T-cell (primary cell): ENCODE measurements around the gene RASSF8. TPM values are rescaled to one million over a fixed set of nuclear protein-coding genes. Genes with fewer than 3 reads are reported as not detected.

Experiments used
- ATAC-seq, 4 experiments: fragments of 200-7000 bp in 3 of 4; fragments of 150-1000 bp in 1 of 4; cut with Tn5 transposase; replicated peaks in 1 of 4; 1 replicate in 3 of 4; 2 replicates in 1 of 4; pipeline ENCODE4 v1.10.0; 2021; ENCODE audit warnings: moderate library complexity in 3 of 4, mild to moderate bottlenecking in 2 of 4, moderate number of reproducible peaks in 1 of 4
- CTCF ChIA-PET, 2 donors: fragments of 300-600 bp; sonication (Branson Sonifier 250); formaldehyde crosslinking; loops; one replicate each; lab custom pipeline; 2022; ENCODE audit warnings: antibody characterized with exemption in 2 of 2; lab: Charles Lee
- POLR2A ChIA-PET, 2 donors: fragments of 300-600 bp; sonication (Branson Sonifier 250); formaldehyde crosslinking; loops; one replicate each; lab custom pipeline; 2022; ENCODE audit warnings: antibody characterized with exemption in 2 of 2; lab: Charles Lee
- DNase-seq, 35 experiments: peaks; one replicate each; pipeline versions ENCODE4 v3.0.0 to v3.0.0-alpha.2; 2013 to 2023
- H3K27ac ChIP-seq: one replicate; pipeline ENCODE4 v1.5.1; 2013; ENCODE audit warnings: low read length
- H3K27me3 ChIP-seq, 2 experiments: replicated peaks in 1 of 2; 1 replicate in 1 of 2; 2 replicates in 1 of 2; pipeline versions ENCODE4 v1.6.1 to v1.7.0; 2013; ENCODE audit warnings: low read length in 1 of 2, mixed read lengths in 1 of 2; ENCODE audit not compliant: control insufficient read depth in 2 of 2, insufficient read depth in 2 of 2; ENCODE audit errors: extremely low read depth in 1 of 2
- H3K36me3 ChIP-seq, 2 donors: 1 replicate in 1 of 2; 2 replicates in 1 of 2; pipeline versions ENCODE4 v1.6.1 to v1.7.0; 2013; ENCODE audit warnings: low read length in 1 of 2; ENCODE audit not compliant: control insufficient read depth in 2 of 2, insufficient read depth in 1 of 2; ENCODE audit errors: extremely low read depth in 1 of 2
- H3K4me1 ChIP-seq, 2 experiments: 1 replicate in 1 of 2; 2 replicates in 1 of 2; pipeline versions ENCODE4 v1.6.1 to v1.7.0; 2013; ENCODE audit warnings: low read length in 2 of 2, mixed read lengths in 1 of 2; ENCODE audit not compliant: insufficient read depth in 2 of 2, control insufficient read depth in 1 of 2; ENCODE audit errors: extremely low read depth in 1 of 2
- H3K4me3 ChIP-seq, 2 donors: 1 replicate in 1 of 2; 2 replicates in 1 of 2; pipeline versions ENCODE4 v1.5.1 to v1.7.0; 2013; ENCODE audit warnings: mild to moderate bottlenecking in 2 of 2, low read length in 1 of 2, moderate library complexity in 1 of 2; ENCODE audit not compliant: control insufficient read depth in 1 of 2; ENCODE audit errors: extremely low read depth in 1 of 2
- H3K9me3 ChIP-seq: 2 replicates; pipeline ENCODE4 v1.7.0; 2013
- H3K27ac Mint-ChIP-seq, 2 donors: one replicate each; pipeline ENCODE4 v1.8.0; 2020 to 2021; ENCODE audit warnings: mild to moderate bottlenecking in 2 of 2, mixed read lengths in 2 of 2
- H3K27me3 Mint-ChIP-seq, 2 donors: one replicate each; pipeline ENCODE4 v1.8.0; 2021 to 2022; ENCODE audit warnings: mixed read lengths in 2 of 2
- H3K36me3 Mint-ChIP-seq: one replicate; pipeline ENCODE4 v1.8.0; 2021; ENCODE audit warnings: mixed read lengths
- H3K4me1 Mint-ChIP-seq, 3 donors: one replicate each; pipeline ENCODE4 v1.8.0; 2020 to 2022; ENCODE audit warnings: mixed read lengths in 3 of 3, mild to moderate bottlenecking in 1 of 3
- H3K4me3 Mint-ChIP-seq, 3 donors: one replicate each; pipeline ENCODE4 v1.8.0; 2020 to 2022; ENCODE audit warnings: mild to moderate bottlenecking in 3 of 3, mixed read lengths in 3 of 3, moderate library complexity in 3 of 3
- H3K9me3 Mint-ChIP-seq, 3 donors: one replicate each; pipeline ENCODE4 v1.8.0; 2020 to 2022; ENCODE audit warnings: mixed read lengths in 3 of 3
- WGBS: methylation state at CpG from one replicate; pipeline ENCODE4 v1.1.5; 2013; ENCODE audit warnings: missing lambda C conversion rate; ENCODE audit not compliant: insufficient coverage; 5-methylcytosine and 5-hydroxymethylcytosine counted together
- total RNA-seq, 35 experiments: library from RNA in 6 of 35; stranded (reverse) in 6 of 35; fragments of 120-200 nt in 1 of 35; gene quantifications; one replicate each; pipeline versions ENCODE4 v1.2.1 to v1.2.4 and lab custom pipeline; 2013 to 2026

The RASSF8 gene
- total RNA-seq, 5 donors from 2014 or later (not counting 1 experiment from before 2014, with no cell fraction given): 0.50 to 0.98 (median 0.73) TPM; not detected in 1

DNA sequence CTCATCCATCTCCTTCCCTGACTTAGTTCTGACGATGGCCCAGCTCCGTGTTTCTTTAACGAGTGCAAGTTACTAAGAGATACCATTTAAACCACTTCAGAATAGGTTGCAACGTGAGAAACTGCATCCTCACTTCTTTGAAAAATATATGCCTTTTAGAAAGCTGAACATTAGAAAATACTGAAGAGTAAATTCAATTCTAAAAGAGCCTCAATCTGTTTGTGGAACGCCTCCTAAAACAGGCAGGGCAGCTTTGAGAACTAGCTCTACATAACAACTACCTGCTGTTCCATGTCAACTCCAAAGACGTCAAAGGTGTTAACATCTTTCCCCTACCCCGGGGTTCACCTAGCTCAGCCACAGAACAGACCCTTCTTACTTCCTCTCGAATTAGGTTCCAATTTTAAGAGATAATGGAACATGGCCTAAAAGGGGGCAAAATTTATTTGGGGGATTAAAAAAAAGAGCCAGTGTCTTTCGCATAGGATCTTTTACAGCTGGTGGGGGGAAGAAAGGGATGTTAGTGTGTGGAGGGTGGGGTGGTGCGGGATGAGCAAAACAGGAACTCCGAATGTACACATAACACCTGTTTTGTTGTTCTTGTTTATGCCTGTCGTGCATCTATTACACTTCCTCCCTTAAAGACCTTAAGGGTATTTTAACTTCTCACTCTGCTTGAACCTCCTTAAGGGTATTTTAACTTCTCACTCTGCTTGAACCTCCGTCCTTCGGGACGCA lies 163.0 kb downstream of the RASSF8 start:
- H3K27ac ChIP-seq: no peak overlapping the region
- H3K9me3 ChIP-seq: no peaks in the 10 kb centered on the region
- H3K27ac Mint-ChIP-seq: no peak overlapping the region
- ATAC-seq (no peak), DNase-seq (peak in 1 of 35 experiments; percentile 15)
- WGBS: 37% methylated on average over 5 of the region's 15 CpGs
- peaks cover 53 to 70% of the 10 kb centered on the region in 2 donors for H3K27me3 Mint-ChIP-seq
- ChIA-PET POLR2A (no interaction called here), CTCF (interaction anchor here (0.5 to 1.4 kb wide), 3 partner anchors 14 to 1185 kb away, joined by 3 to 4 read pairs (median 3); no protein-coding TSS in a partner anchor)
- H3K27me3 ChIP-seq: peaks cover 34 to 38% of the 10 kb centered on the region in 2 experiments
- no peaks in the 10 kb centered on the region for H3K36me3 ChIP-seq
- no peaks in the 10 kb centered on the region for H3K36me3 Mint-ChIP-seq
- H3K4me1 Mint-ChIP-seq: peaks cover 25 to 39% (median 34%) of the 10 kb centered on the region in 3 donors
- peak overlapping the region; percentile 54 to 82 (median 66) for H3K4me3 Mint-ChIP-seq
- H3K4me1 ChIP-seq: peaks cover 18 to 37% of the 10 kb centered on the region in 2 experiments
- H3K4me3 ChIP-seq: peak overlapping the region in 1 of 2 donors; percentile 78
- H3K9me3 Mint-ChIP-seq: no peaks in the 10 kb centered on the region

DNA sequence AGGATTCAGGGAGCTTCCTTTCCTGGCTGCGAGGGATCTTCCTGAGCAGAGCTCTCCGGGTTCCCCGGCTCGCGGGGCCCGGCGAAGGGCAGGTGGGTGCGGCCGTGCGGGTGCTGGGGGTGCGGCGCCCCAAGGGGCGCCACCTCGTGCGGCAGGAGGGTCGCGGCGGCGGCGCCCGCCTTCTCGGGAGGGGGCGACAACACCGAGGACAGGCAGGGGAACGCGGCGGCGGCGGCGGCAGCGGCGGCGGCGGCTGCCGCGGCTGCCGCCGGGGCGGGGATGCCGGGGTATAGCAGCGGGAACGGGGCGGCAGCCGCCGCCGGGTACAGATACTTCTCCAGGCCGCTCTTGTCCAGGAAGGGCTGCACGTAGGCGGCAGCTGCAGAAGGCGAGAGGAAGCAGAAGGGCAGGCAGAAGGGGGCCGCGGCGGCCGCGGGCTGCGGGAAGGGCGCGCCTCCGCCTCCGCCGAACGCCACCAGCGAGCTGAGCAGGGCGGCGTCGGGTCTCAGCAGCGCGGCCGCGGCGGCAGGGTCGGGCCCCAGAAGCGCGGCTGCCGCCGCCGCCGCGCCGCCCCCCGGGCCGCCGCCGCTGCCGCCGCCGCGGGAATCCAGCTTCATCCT lies 163.7 kb downstream of the RASSF8 start:
- peak overlapping the region; percentile 32 to 88 for H3K4me3 ChIP-seq
- ATAC-seq: peak; percentile 62 to 78 (median 70)
- peaks cover 38 to 41% of the 10 kb centered on the region in 2 experiments for H3K27me3 ChIP-seq
- CTCF ChIA-PET: interaction anchor here (0.6 to 1.4 kb wide), 3 partner anchors 13 to 27 kb away, joined by 3 to 5 read pairs (median 4); no protein-coding TSS in a partner anchor
- Mint-ChIP-seq H3K9me3 (no peaks in the 10 kb centered on the region), H3K36me3 (no peaks in the 10 kb centered on the region), H3K27me3 (peaks cover 52 to 72% of the 10 kb centered on the region in 2 donors), H3K27ac (no peak overlapping the region), H3K4me3 (peak overlapping the region; percentile 54 to 82 (median 61)), H3K4me1 (peaks cover 25 to 45% (median 40%) of the 10 kb centered on the region in 3 donors)
- DNase-seq: peak in 12 of 35 experiments; percentile 3 to 49 (median 20)
- POLR2A ChIA-PET: no interaction called here
- peaks cover 21 to 39% of the 10 kb centered on the region in 2 experiments for H3K4me1 ChIP-seq
- under 1% methylated on average over 88 of the region's 88 CpGs for WGBS
- H3K36me3 ChIP-seq: no peaks in the 10 kb centered on the region
- no peaks in the 10 kb centered on the region for H3K9me3 ChIP-seq
- H3K27ac ChIP-seq: no peak overlapping the region

DNA sequence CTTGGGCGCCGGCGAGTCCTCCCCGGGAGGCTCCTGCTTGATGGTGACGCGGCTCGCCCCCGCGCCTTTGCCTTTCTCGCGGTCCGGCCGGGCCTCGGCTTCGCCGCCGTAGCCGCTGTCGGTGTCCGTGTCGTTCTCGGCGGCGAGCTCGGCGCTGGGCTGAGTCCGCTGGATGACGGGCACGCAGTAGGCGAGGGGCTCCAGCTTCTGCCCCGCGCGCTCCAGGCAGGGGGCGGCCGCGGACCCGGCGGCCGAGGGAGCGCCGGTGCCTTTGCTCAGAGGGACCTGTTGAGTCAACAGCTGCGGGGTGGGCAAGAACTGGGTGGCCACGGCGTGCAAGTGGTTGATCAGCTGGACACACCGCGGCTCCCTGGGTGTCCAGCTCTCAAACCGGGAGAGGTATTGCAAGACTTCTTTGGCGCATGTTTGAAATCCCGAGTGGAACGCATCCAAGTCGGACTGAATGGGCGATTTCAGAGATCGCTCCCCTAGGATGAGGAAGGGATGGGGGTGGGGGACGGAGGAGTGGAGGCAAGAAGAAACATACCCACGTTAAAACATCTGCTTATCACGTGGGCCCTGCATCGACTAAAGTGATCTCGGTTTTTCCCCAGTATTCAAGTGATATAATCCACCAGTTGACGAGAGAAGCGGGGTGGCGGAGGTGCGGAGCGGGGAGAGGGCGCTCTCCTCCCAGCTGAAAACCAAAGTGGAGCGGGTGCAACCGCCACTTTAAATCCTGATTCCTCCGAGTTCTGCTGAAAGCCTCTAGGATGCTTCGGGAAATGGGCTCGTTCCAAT lies 164.4 kb downstream of the RASSF8 start:
- no peak overlapping the region for H3K27ac ChIP-seq
- ChIA-PET CTCF (interaction anchor here in 1 of 2 donors (0.6 to 0.7 kb wide), 2 partner anchors 25 to 26 kb away, joined by 4 to 5 read pairs; no protein-coding TSS in a partner anchor), POLR2A (no interaction called here)
- Mint-ChIP-seq H3K27ac (peak overlapping the region in 1 of 2 donors; percentile 39), H3K9me3 (no peaks in the 10 kb centered on the region), H3K27me3 (peaks cover 56 to 75% of the 10 kb centered on the region in 2 donors), H3K4me1 (peaks cover 25 to 49% (median 40%) of the 10 kb centered on the region in 3 donors), H3K4me3 (peak overlapping the region; percentile 78 to 84 (median 82)), H3K36me3 (no peaks in the 10 kb centered on the region)
- peak in 7 of 35 experiments; percentile 2 to 56 (median 14) for DNase-seq
- H3K36me3 ChIP-seq: no peaks in the 10 kb centered on the region
- no peaks in the 10 kb centered on the region for H3K9me3 ChIP-seq
- ATAC-seq: peak; percentile 13 to 63 (median 36)
- peaks cover 42 to 44% of the 10 kb centered on the region in 2 experiments for H3K27me3 ChIP-seq
- 2% methylated on average over 59 of the region's 69 CpGs for WGBS
- peak overlapping the region; percentile 32 to 88 for H3K4me3 ChIP-seq
- peaks cover 21 to 39% of the 10 kb centered on the region in 2 experiments for H3K4me1 ChIP-seq

DNA sequence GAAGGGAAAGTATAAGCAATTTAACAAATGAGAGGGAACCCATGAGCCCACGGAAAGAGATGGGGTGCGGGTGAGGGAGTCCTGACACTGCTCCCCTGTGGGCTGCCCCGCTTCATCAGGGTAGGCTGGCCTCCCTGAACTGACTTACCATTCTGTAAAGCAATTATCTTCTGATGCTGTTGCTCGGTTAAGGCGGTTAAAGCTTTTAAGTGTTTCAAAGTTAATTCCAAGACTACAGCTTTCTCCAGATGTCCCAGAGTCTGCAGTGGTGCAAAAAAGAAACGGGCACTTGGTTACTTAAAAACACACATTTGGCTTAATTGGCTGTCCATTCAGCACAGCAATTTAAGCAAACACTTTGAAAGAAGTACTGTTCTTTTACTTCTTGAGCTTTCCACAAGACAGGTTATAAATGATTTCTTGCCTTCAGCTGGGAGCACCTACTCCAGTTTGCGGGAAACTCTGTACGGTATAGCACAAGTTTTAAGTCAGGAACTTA lies 165.0 kb downstream of the RASSF8 start:
- H3K27me3 ChIP-seq: peaks cover 45 to 48% of the 10 kb centered on the region in 2 experiments
- H3K9me3 ChIP-seq: no peaks in the 10 kb centered on the region
- Mint-ChIP-seq H3K36me3 (no peaks in the 10 kb centered on the region), H3K4me3 (peak overlapping the region; percentile 78 to 84 (median 82)), H3K27me3 (peaks cover 56 to 77% of the 10 kb centered on the region in 2 donors), H3K9me3 (no peaks in the 10 kb centered on the region), H3K4me1 (peaks cover 25 to 49% (median 40%) of the 10 kb centered on the region in 3 donors), H3K27ac (peak overlapping the region in 1 of 2 donors; percentile 39)
- WGBS: 19% methylated on average over 4 of the region's 8 CpGs
- no peak overlapping the region for H3K27ac ChIP-seq
- H3K36me3 ChIP-seq: no peaks in the 10 kb centered on the region
- ATAC-seq: peak in 1 of 4 experiments; percentile 17
- POLR2A ChIA-PET: no interaction called here
- CTCF ChIA-PET: no interaction called here
- peak overlapping the region in 1 of 2 donors; percentile 88 for H3K4me3 ChIP-seq
- DNase-seq: peak in 1 of 35 experiments; percentile 9
- H3K4me1 ChIP-seq: peaks cover 21 to 39% of the 10 kb centered on the region in 2 experiments

DNA sequence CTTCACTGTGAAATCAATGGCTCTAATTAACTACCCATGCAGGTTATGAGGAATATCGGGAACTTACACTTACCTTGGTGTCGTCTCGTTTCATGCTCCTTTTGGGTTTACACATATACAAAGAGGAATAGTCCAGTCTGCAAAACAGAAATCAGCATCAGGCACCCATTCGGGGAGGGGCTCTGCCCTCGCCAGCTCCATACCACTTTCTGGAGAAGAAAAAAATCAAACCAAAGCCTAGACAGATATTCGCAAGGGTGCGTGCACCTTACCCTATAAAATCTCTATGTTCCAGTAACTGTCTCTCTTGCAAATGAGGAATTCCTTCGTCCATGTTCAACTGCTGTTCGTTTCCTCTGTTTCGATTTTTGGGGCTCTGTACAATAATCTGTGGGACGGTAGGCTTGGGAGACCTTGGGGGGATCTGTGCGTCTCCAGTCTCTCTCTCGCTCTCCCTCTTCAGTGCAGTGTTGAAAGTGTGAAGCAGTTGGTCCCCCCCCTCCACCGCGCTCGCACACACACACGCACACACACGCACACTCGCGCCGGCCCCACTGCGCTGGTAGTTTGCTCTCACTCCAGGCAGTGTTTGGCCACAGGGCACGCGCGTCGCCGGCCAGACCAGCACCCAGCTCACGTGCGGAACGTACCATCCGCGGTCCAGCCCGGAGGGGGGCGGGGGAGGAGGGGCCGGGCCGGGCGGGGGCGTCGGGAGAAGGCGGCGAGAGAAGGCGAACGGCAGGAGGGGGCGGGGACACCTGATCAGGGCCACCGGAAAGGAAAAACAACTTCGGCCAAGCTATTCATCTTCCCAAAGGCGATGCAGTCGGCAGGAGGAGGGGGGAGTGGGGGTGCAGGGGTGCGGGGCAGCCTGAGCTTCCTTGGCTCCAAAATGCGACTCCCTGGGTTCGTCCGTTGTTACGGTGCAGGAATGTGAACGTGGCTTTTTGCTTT lies 166.2 kb downstream of the RASSF8 start, which contains the start of gene BHLHE41:
Gene BHLHE41 (minus strand): TSS at position 592 of the 954 bp plus-strand sequence. CDS start 258 bp downstream, at position 334.
- Mint-ChIP-seq H3K27ac (peak within 1 kb of the TSS in 1 of 2 donors; percentile 61), H3K9me3 (no peaks in the 10 kb centered on the region), H3K4me1 (peaks cover 25 to 49% (median 40%) of the 10 kb centered on the region in 3 donors), H3K27me3 (peaks cover 59 to 77% of the 10 kb centered on the region in 2 donors), H3K36me3 (no peaks in the 10 kb centered on the region), H3K4me3 (peak within 1 kb of the TSS; percentile 73 to 82 (median 77))
- Histone ChIP-seq H3K27me3 (peaks cover 45 to 50% of the 10 kb centered on the region in 2 experiments), H3K36me3 (no peaks in the 10 kb centered on the region), H3K9me3 (no peaks in the 10 kb centered on the region), H3K27ac (no peak within 1 kb of the TSS), H3K4me1 (peaks cover 21 to 39% of the 10 kb centered on the region in 2 experiments), H3K4me3 (peak within 1 kb of the TSS; percentile 20 to 75)
- ChIA-PET CTCF (interaction anchor here (0.6 to 1.1 kb wide), 2 partner anchors 9 to 752 kb away, joined by 3 to 5 read pairs; no protein-coding TSS in a partner anchor), POLR2A (interaction anchor here (0.7 kb wide), 2 partner anchors 605 to 842 kb away, joined by 6 read pairs; no protein-coding TSS in a partner anchor)
- ATAC-seq (no peak), DNase-seq (peak in 5 of 35 experiments; percentile 7 to 36 (median 16))
- 6% methylated on average over 10 of the region's 54 CpGs for WGBS
